Activated CD4-positive, alpha-beta T cell treated with anti-CD3 and anti-CD28 coated beads, Interleukin-2, amount 50 U/mL, for 4 hours (primary cell): ENCODE data around the gene NMBR.
"Not testable (repeated sequence)": the region's sequence is repeated elsewhere in the genome, so short reads cannot be mapped to it uniquely, and the experiment has no call there.

ENCODE experiments used
- DNase-seq, 2 experiments: peaks; one replicate each; pipeline ENCODE4 v3.0.0-alpha.2; 2020

NMBR gene

GRCh38 chr6:142055219-142055618 lies 91.7 kb downstream of the NMBR start:
- no peak for DNase-seq

DNA sequence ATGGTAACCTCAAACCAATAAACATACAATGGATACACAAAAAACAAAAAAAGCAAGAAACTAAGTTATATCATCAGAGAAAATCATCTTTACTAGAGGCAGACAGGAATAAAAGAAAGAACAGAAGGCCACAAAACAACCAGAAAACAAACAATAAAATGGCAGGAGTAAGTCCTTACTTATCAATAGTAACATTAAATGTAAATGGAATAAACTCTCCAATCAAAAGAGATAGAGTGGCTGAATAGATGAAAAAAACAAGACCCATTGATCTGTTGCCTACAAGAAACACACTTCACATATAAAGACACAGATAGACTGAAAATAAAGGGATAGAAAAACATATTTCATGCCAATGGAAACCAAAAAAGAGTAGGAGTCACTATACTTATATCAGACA lies 95.5 kb downstream of the NMBR start:
- DNase-seq = no peak

DNA sequence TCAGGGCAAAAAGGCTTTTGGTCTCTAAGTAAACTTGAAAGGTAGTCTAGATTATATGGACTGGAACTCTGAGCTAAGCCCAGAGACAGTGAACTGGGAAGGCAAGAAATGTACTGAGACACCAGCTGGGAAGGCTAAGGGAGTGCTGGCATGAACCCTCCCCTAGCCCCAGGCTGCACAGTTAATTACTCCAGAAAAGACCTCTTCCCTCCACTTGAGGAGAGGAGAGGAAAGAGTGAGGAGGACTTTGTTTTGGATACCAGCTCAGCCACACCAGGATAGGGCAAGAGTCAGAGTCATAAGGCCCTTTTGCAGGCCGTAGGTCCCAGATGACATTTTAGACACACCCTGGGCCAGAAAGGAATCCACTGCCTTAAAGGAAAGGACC lies 98.3 kb downstream of the NMBR start:
- no peak for DNase-seq

DNA sequence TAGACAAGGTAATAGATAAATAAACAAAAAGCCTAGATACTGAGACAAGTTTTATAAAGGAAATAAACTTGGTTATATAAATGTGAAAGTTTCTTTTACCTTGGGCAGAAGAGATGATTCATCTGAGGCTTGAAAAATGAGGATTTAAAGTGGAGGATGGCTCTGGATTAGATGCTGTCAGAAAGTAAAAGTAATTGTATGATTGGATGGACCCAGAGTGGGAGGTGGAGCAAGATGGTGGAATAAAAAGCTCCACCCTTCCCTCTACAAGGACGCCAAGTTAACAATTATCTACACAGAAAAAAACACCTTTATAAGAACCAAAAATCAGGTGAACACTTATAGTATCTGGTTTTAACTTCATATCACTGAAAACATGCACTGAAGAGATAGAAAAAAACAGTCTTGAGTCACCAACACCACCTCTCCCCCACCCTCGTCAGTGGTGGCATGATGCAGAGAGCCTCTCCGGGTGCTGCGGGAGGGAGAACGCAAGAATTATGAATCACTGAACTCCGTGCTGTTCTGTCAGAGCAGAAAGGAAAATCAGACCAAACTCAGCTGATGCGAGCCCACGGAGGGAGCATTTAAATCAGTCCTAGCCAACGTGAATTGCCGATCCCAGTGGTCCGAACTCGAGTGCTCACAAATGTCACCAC lies 98.9 kb downstream of the NMBR start:
- DNase-seq = no peak

- DNase-seq = no peak
These were observed 101.3 kb downstream of the NMBR start for GRCh38 chr6:142045380-142046278.

DNA sequence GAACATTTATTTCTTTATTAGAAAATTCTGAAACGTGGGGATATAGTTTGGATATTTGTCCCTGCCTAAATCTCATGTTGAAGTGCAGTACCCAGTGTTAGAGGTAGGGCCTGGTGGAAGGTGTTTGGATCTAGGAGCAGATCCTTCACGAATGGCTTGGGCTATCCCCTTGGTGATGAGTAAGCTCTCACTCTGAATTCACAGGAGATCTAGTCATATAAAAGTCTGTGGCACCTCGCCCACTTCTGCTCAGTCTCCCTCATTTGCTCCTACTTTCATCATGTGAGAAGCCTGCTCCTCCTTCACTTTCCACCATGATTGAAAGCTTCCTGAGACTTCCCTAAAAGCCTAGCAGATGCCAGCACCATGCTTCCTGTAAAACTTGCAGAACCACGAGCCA lies 111.0 kb downstream of the NMBR start:
- DNase-seq = no peak

DNA sequence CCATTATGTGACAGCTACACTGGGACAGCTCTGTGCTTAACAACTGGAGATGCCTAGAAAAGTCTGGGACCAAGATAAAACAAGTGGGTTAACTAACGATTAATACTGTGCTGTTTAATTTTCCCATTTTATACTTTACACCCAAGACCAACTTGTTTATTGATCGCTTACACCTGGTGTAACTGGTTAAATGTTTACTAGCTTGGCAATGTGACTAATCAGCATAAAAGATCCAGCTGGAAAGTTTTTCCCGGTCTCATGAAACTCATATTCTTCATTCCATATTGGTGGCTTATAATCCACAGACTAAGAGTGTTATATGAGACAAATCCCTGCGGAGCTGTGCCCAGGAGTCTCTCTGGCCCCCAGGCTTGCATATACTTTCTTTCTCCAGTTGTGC lies 115.9 kb downstream of the NMBR start:
- no peak for DNase-seq

GRCh38 chr6:142030115-142030619 lies 116.8 kb downstream of the NMBR start:
- DNase-seq = no peak

GRCh38 chr6:142028527-142028926 lies 118.4 kb downstream of the NMBR start:
- DNase-seq = no peak

- not testable (repeated sequence) for DNase-seq
These were observed 119.1 kb downstream of the NMBR start for GRCh38 chr6:142027804-142028203.

GRCh38 chr6:142027074-142027473 lies 119.8 kb downstream of the NMBR start:
- no peak for DNase-seq

DNA sequence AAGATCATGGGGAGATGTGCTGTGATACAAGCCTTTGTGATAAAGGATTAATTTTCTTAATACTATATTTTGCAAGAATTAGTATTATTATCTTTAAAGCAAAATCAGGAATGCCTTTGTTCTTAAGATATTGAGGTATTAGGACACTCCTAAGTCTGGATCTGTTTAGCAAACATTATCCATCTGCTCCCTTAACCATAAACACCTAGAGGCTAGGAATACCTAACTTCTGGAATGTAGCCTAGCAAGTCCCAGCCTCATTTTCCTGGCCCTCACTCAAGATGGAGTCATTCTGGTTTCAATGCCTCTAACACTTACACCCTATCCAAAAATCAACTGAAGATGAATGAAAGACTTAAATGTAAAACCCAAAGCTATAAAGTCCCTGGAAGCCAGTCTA lies 120.5 kb downstream of the NMBR start:
- no peak for DNase-seq
